ENCODE data around the gene CFAP77.

The CFAP77 gene

GRCh38 chr9:132447902-132448301 is 37.9 kb downstream of the CFAP77 start:
- Histone ChIP-seq H4K20me1 (ENCODE audit: insufficient read depth) (no peaks in the 10 kb centered on the region), H3K4me1 (ENCODE audit: low read depth, poor library complexity, severe bottlenecking) (no peaks in the 10 kb centered on the region), H3K4me3 (IDR thresholded peaks at IDR 0.05; ENCODE audit: insufficient read depth, low read depth, low read length) (no peak overlapping the region), H3K4me2 (no peak overlapping the region), H3K27me3 (ENCODE audit: insufficient read depth, low read depth) (peaks cover 15% of the 10 kb centered on the region; the same call in 1 of the 2 replicates), H3K79me2 (ENCODE audit: insufficient read depth, low read depth) (no peaks in the 10 kb centered on the region), H3K27ac (no peak overlapping the region), H2AFZ (ENCODE audit: low read depth) (no peak overlapping the region), H3K9ac (no peak overlapping the region), H3K36me3 (ENCODE audit: insufficient read depth) (no peaks in the 10 kb centered on the region)
- no peak for TF ChIP-seq CTCF (conservative IDR thresholded peaks at IDR 0.05; ENCODE audit: low read depth, low read length)

- no peaks in the 10 kb centered on the region for H3K79me2 ChIP-seq (ENCODE audit: insufficient read depth, low read depth)
- H4K20me1 ChIP-seq (ENCODE audit: insufficient read depth) = no peaks in the 10 kb centered on the region
- TF ChIP-seq CTCF (conservative IDR thresholded peaks at IDR 0.05; ENCODE audit: low read depth, low read length) = no peak
- peaks cover 22% of the 10 kb centered on the region; the same call in 1 of the 2 replicates for H3K27me3 ChIP-seq (ENCODE audit: insufficient read depth, low read depth)
- H3K4me2 ChIP-seq = no peak overlapping the region
- H3K4me1 ChIP-seq (ENCODE audit: low read depth, poor library complexity, severe bottlenecking) = no peaks in the 10 kb centered on the region
- H3K9ac ChIP-seq = no peak overlapping the region
- no peak overlapping the region for H3K27ac ChIP-seq
- H3K36me3 ChIP-seq (ENCODE audit: insufficient read depth) = no peaks in the 10 kb centered on the region
- no peak overlapping the region for H3K4me3 ChIP-seq (IDR thresholded peaks at IDR 0.05; ENCODE audit: insufficient read depth, low read depth, low read length)
- H2AFZ ChIP-seq (ENCODE audit: low read depth) = no peak overlapping the region
Measured at GRCh38 chr9:132451276-132451675, 41.3 kb downstream of the CFAP77 start.

GRCh38 chr9:132456241-132456640 is 46.2 kb downstream of the CFAP77 start:
- H4K20me1 ChIP-seq (ENCODE audit: insufficient read depth) = no peaks in the 10 kb centered on the region
- TF ChIP-seq CTCF (conservative IDR thresholded peaks at IDR 0.05; ENCODE audit: low read depth, low read length) = no peak
- H2AFZ ChIP-seq (ENCODE audit: low read depth) = no peak overlapping the region
- no peak overlapping the region for H3K4me2 ChIP-seq
- H3K79me2 ChIP-seq (ENCODE audit: insufficient read depth, low read depth) = no peaks in the 10 kb centered on the region
- peaks cover 19% of the 10 kb centered on the region; the same call in 1 of the 2 replicates for H3K27me3 ChIP-seq (ENCODE audit: insufficient read depth, low read depth)
- H3K27ac ChIP-seq = no peak overlapping the region
- H3K9ac ChIP-seq = no peak overlapping the region
- H3K4me1 ChIP-seq (ENCODE audit: low read depth, poor library complexity, severe bottlenecking) = no peaks in the 10 kb centered on the region
- no peaks in the 10 kb centered on the region for H3K36me3 ChIP-seq (ENCODE audit: insufficient read depth)
- no peak overlapping the region for H3K4me3 ChIP-seq (IDR thresholded peaks at IDR 0.05; ENCODE audit: insufficient read depth, low read depth, low read length)

GRCh38 chr9:132457504-132458236 is 47.7 kb downstream of the CFAP77 start:
- Histone ChIP-seq H3K27me3 (ENCODE audit: insufficient read depth, low read depth) (peaks cover 17% of the 10 kb centered on the region; the same call in 1 of the 2 replicates), H3K79me2 (ENCODE audit: insufficient read depth, low read depth) (no peaks in the 10 kb centered on the region), H3K9ac (no peak overlapping the region), H3K4me2 (no peak overlapping the region), H2AFZ (ENCODE audit: low read depth) (no peak overlapping the region), H3K27ac (no peak overlapping the region), H4K20me1 (ENCODE audit: insufficient read depth) (no peaks in the 10 kb centered on the region), H3K4me1 (ENCODE audit: low read depth, poor library complexity, severe bottlenecking) (no peaks in the 10 kb centered on the region), H3K4me3 (IDR thresholded peaks at IDR 0.05; ENCODE audit: insufficient read depth, low read depth, low read length) (no peak overlapping the region), H3K36me3 (ENCODE audit: insufficient read depth) (no peaks in the 10 kb centered on the region)
- TF ChIP-seq CTCF (conservative IDR thresholded peaks at IDR 0.05; ENCODE audit: low read depth, low read length) = no peak

Data from KMS-11 (cell line).